Uterus (tissue), 4 donors: Measurements from ENCODE around the gene CCSER1. TPM values are rescaled to one million over a fixed set of nuclear protein-coding genes. Genes with fewer than 3 reads are reported as not detected.

Experiments used
- DNase-seq, 2 donors: peaks; one replicate each; pipeline ENCODE4 v3.0.0-alpha.2; 2019 to 2020
- H3K27ac ChIP-seq, 2 donors: fragments of 200-600 bp; sonication (generic); 1 replicate in 1 of 2; 2 replicates in 1 of 2; pipeline ENCODE4 v1.5.1; 2016 to 2018
- H3K27me3 ChIP-seq, 2 donors: fragments of 200-600 bp; sonication (generic); one replicate each; pipeline ENCODE4 v1.5.1; 2018 to 2019; ENCODE audit warnings: control low read depth in 1 of 2
- H3K36me3 ChIP-seq, 2 donors: fragments of 200-600 bp; sonication (generic); one replicate each; pipeline ENCODE4 v1.5.1; 2019; ENCODE audit warnings: control low read depth in 1 of 2
- H3K4me1 ChIP-seq, 2 donors: fragments of 200-600 bp; sonication (generic); one replicate each; pipeline ENCODE4 v1.5.1; 2018 to 2019; ENCODE audit warnings: control low read depth in 1 of 2
- H3K4me3 ChIP-seq, 2 donors: fragments of 200-600 bp; sonication (generic); 1 replicate in 1 of 2; 2 replicates in 1 of 2; pipeline ENCODE4 v1.5.1; 2018 to 2019; ENCODE audit warnings: mild to moderate bottlenecking in 1 of 2
- H3K9me3 ChIP-seq, 2 donors: fragments of 200-600 bp; sonication (generic); one replicate each; pipeline ENCODE4 v1.5.1; 2019; ENCODE audit warnings: control low read depth in 1 of 2
- CTCF ChIP-seq, 4 experiments: fragments of 200-600 bp in 2 of 4; fragments of 450-650 bp in 2 of 4; sonication (generic) in 2 of 4; IDR thresholded peaks; one replicate each; pipeline ENCODE4 v1.5.1; 2016 to 2019; ENCODE audit warnings: antibody characterized with exemption in 4 of 4, mild to moderate bottlenecking in 2 of 4, moderate library complexity in 1 of 4
- POLR2A ChIP-seq, 2 donors: fragments of 450-650 bp; IDR thresholded peaks; one replicate each; pipeline ENCODE4 v1.6.1; 2016; ENCODE audit warnings: antibody characterized with exemption in 2 of 2, mild to moderate bottlenecking in 1 of 2, moderate library complexity in 1 of 2
- intact Hi-C: fragments of 100-400 bp; cut with DNase I; formaldehyde crosslinking; loops from one replicate; pipeline ENCODE4 v1.15.1; 2023; ENCODE audit warnings: low total_unique reads
- total RNA-seq, 4 donors: library from RNA; depleted of rRNA in 3 of 4; stranded (reverse); fragments of >200 nt in 3 of 4; gene quantifications; one replicate each; pipeline versions ENCODE4 v1.1.0 to v1.2.4, GENCODE V29; 2014 to 2023
- donor health status: DM: yes; HTN: yes; CAD: no.

The CCSER1 gene
- total RNA-seq, 4 donors from 2014 or later: 2.8 to 54.7 (median 11.9) TPM

DNA sequence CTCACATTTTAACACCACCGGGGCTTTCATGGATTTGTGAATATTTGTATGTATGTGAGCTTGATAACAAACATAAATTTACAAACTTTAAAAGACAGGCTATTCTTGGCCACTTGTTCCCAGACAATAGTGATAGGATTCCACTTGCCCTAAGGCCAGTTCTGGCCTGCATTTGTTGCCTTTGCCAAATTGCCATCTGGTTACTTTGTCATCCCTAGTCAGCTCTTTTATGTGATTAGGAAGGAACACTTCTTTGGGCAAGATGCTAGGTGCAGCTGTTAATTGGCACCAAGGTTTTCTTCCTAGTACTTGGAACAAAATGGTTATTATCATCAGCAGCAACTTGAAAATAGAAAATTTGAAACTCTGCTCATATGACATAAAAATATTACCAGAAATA lies 63.3 kb downstream of the CCSER1 start:
- H3K9me3 ChIP-seq: no peaks in the 10 kb centered on the region
- H3K36me3 ChIP-seq: peaks cover 0 to 3% of the 10 kb centered on the region in 2 donors
- H3K27ac ChIP-seq: no peak overlapping the region
- TF ChIP-seq POLR2A (IDR thresholded peaks at IDR 0.05) (no peak), CTCF (IDR thresholded peaks at IDR 0.05) (no peak)
- no peak overlapping the region for H3K4me3 ChIP-seq
- intact Hi-C loops: no loop called here
- DNase-seq: no peak
- no peaks in the 10 kb centered on the region for H3K4me1 ChIP-seq
- H3K27me3 ChIP-seq: no peaks in the 10 kb centered on the region

- no peaks in the 10 kb centered on the region for H3K36me3 ChIP-seq
- TF ChIP-seq CTCF (IDR thresholded peaks at IDR 0.05) (no peak), POLR2A (IDR thresholded peaks at IDR 0.05) (no peak)
- intact Hi-C loops: no loop called here
- no peaks in the 10 kb centered on the region for H3K9me3 ChIP-seq
- no peak overlapping the region for H3K27ac ChIP-seq
- DNase-seq: no peak
- H3K4me3 ChIP-seq: no peak overlapping the region
- H3K4me1 ChIP-seq: no peaks in the 10 kb centered on the region
- no peaks in the 10 kb centered on the region for H3K27me3 ChIP-seq
Measured at GRCh38 chr4:90198086-90198847, 71.1 kb downstream of the CCSER1 start.

DNA sequence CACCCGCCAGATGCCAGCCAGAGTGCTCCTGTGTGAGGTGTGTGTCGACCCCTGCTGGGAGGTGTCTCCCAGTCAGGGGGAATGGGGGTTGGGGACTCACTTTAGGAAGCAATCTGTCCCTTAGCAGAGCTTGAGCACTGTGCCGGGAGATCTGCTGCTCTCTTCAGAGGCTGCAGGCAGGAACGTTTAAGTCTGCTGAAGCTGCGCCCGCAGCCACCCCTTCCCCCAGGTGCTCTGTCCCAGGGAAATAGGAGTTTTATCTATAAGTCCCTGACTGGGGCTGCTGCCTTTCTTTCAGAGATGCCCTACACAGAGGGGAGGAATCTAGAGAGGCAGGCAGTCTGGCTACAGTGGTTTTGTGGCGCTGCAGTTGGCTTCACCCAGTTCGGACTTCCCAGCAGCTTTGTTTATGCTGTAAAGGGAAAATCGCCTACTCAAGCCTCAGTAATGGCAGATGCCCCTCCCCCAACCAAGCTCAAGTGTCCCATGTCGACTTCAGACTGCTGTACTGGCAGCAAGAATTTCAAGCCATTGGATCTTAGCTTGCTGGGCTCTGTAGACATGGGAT lies 80.8 kb downstream of the CCSER1 start:
- no peak for DNase-seq
- TF ChIP-seq CTCF (IDR thresholded peaks at IDR 0.05) (no peak), POLR2A (IDR thresholded peaks at IDR 0.05) (no peak)
- intact Hi-C loops: no loop called here
- no peak overlapping the region for H3K27ac ChIP-seq
- no peaks in the 10 kb centered on the region for H3K36me3 ChIP-seq
- no peaks in the 10 kb centered on the region for H3K4me1 ChIP-seq
- no peaks in the 10 kb centered on the region for H3K27me3 ChIP-seq
- H3K9me3 ChIP-seq: no peaks in the 10 kb centered on the region
- no peak overlapping the region for H3K4me3 ChIP-seq

DNA sequence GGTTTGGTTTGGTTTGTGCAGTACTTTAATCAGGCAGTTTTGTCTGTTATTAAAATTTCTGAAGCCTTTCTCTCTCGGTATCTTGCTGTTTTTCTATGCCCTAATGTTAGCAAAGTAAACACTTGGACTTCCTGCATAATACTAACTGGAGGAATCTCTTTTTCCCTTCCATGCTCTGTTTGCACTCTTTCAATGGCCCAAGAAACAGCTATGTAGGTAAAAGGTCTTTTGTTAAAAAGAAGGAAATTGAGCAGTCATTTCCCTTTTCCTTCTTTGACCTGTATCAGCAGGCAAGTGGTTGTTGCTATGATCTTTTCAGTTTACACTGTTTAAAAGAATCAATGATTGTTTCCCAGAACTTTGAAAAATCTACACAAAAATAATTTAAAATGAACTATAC lies 82.7 kb downstream of the CCSER1 start:
- H3K4me1 ChIP-seq: no peaks in the 10 kb centered on the region
- no peaks in the 10 kb centered on the region for H3K36me3 ChIP-seq
- no peak overlapping the region for H3K4me3 ChIP-seq
- TF ChIP-seq POLR2A (IDR thresholded peaks at IDR 0.05) (no peak), CTCF (IDR thresholded peaks at IDR 0.05) (no peak)
- no peak overlapping the region for H3K27ac ChIP-seq
- H3K9me3 ChIP-seq: no peaks in the 10 kb centered on the region
- H3K27me3 ChIP-seq: no peaks in the 10 kb centered on the region
- no peak for DNase-seq
- intact Hi-C loops: no loop called here

DNA sequence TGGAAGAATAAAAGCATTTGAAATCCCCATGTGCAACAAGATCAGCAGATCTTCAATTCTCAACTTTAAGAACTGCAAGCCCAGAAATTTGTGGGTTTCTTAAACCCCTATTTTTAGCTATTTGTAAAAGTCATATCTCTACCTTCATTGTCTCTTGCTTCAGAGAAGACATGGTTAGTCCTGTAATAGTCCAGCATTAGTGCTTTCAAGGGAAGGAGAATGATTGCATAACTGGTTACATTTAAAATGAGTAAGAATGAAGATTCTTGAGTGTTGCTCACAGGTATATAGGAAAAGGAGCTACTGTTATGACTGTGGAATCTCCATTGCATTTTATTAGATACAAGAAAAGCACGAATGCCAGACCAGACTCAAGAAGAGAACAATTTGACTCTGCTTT lies 84.0 kb downstream of the CCSER1 start:
- no peaks in the 10 kb centered on the region for H3K27me3 ChIP-seq
- intact Hi-C loops: no loop called here

More for the DNA sequence above, 84.0 kb downstream of the CCSER1 start:
- H3K4me3 ChIP-seq: no peak overlapping the region
- H3K4me1 ChIP-seq: no peaks in the 10 kb centered on the region
- no peaks in the 10 kb centered on the region for H3K9me3 ChIP-seq
- DNase-seq: no peak
- no peak overlapping the region for H3K27ac ChIP-seq
- TF ChIP-seq CTCF (IDR thresholded peaks at IDR 0.05): no peak
- no peak for TF ChIP-seq POLR2A (IDR thresholded peaks at IDR 0.05)
- no peaks in the 10 kb centered on the region for H3K36me3 ChIP-seq
